ENCODE data around the gene SRCAP.
A peak's percentile ranks its signal among the peaks of the same experiment; 100 is the strongest.

Gene SRCAP

GRCh38 chr16:30657866-30658730 is 40.9 kb upstream of the SRCAP start, which contains the start of gene FBRS (continued):
- TF ChIP-seq ZBTB11 (tag by site-specific recombination; conservative IDR thresholded peaks at IDR 0.05; ENCODE audit: low read depth) (peak; percentile 90), ZFP3 (tag by site-specific recombination; IDR thresholded peaks at IDR 0.05; ENCODE audit: low read depth) (no peak), YY2 (tag by site-specific recombination; IDR thresholded peaks at IDR 0.05) (peak; percentile 75), MYNN (tag by site-specific recombination; IDR thresholded peaks at IDR 0.05; ENCODE audit: borderline replicate concordance) (peak; percentile 94), ZNF558 (tag by site-specific recombination; IDR thresholded peaks at IDR 0.05) (no peak), ZNF518A (tag by site-specific recombination; conservative IDR thresholded peaks at IDR 0.05; ENCODE audit: low read depth) (no peak), ZNF16 (tag by site-specific recombination; IDR thresholded peaks at IDR 0.05; ENCODE audit: low read depth) (no peak), ZNF624 (tag by site-specific recombination; IDR thresholded peaks at IDR 0.05) (no peak), ZBTB21 (tag by site-specific recombination; IDR thresholded peaks at IDR 0.05) (peak; percentile 56), SALL2 (tag by site-specific recombination; IDR thresholded peaks at IDR 0.05; ENCODE audit: borderline replicate concordance) (no peak), ZNF610 (tag by site-specific recombination; IDR thresholded peaks at IDR 0.05; ENCODE audit: borderline replicate concordance) (peak; percentile 82; the same call in 1 of the 2 replicates), ZBTB26 (tag by site-specific recombination; optimal IDR thresholded peaks at IDR 0.05) (peak; percentile 97), ZNF629 (tag by site-specific recombination; IDR thresholded peaks at IDR 0.05) (peak; percentile 81), SP2 (tag by site-specific recombination; IDR thresholded peaks at IDR 0.05) (peak; percentile 100), ZNF654 (tag by site-specific recombination; IDR thresholded peaks at IDR 0.05; ENCODE audit: low read depth) (peak; percentile 50), BCL6B (tag by site-specific recombination; IDR thresholded peaks at IDR 0.05) (no peak), ZBTB44 (tag by site-specific recombination; IDR thresholded peaks at IDR 0.05) (peak; percentile 94), ZNF664 (tag by site-specific recombination; IDR thresholded peaks at IDR 0.05) (no peak), KLF9 (tag by site-specific recombination; IDR thresholded peaks at IDR 0.05; ENCODE audit: low read depth) (peak; percentile 92), ZNF426 (tag by site-specific recombination; IDR thresholded peaks at IDR 0.05) (no peak), ZSCAN5A (tag by site-specific recombination; IDR thresholded peaks at IDR 0.05) (peak; percentile 77), ZBTB6 (tag by site-specific recombination; IDR thresholded peaks at IDR 0.05) (0 out of 2 replicates have a peak, but pooled peaks have one; percentile 9), ZNF660 (tag by site-specific recombination; IDR thresholded peaks at IDR 0.05) (peak; percentile 96)

All from HEK293 (cell line).